Testis (tissue), 3 donors: ENCODE results near the gene RHOD. TPM values are rescaled to one million over a fixed set of nuclear protein-coding genes. Genes with fewer than 3 reads are reported as not detected.
A peak's percentile ranks its signal among the peaks of the same experiment; 100 is the strongest.

ENCODE experiments used
- DNase-seq: peaks from one replicate; pipeline ENCODE4 v3.0.0-alpha.2; 2019
- H3K27ac ChIP-seq, 2 donors: fragments of 200-600 bp; sonication (generic); one replicate each; pipeline ENCODE4 v1.5.1; 2019
- H3K27me3 ChIP-seq: fragments of 200-600 bp; sonication (generic); one replicate; pipeline ENCODE4 v1.5.1; 2019
- H3K36me3 ChIP-seq: fragments of 200-600 bp; sonication (generic); one replicate; pipeline ENCODE4 v1.5.1; 2017; ENCODE audit warnings: low read depth; ENCODE audit errors: missing control alignments
- H3K4me1 ChIP-seq: fragments of 200-600 bp; sonication (generic); one replicate; pipeline ENCODE4 v1.5.1; 2019
- H3K4me3 ChIP-seq, 2 donors: fragments of 200-600 bp; sonication (generic); one replicate each; pipeline ENCODE4 v1.5.1; 2017 to 2019
- H3K9me3 ChIP-seq: fragments of 200-600 bp; sonication (generic); one replicate; pipeline ENCODE4 v1.5.1; 2017
- POLR2A ChIP-seq: fragments of 450-650 bp; IDR thresholded peaks from one replicate; pipeline ENCODE4 v1.6.1; 2017; ENCODE audit warnings: antibody characterized with exemption, mild to moderate bottlenecking, moderate library complexity
- WGBS, 2 donors: methylation state at CpG; one replicate each; pipeline ENCODE4 v1.1.5; 2018; 5-methylcytosine and 5-hydroxymethylcytosine counted together
- intact Hi-C: fragments of 100-400 bp; cut with DNase I; formaldehyde crosslinking; loops from one replicate; pipeline ENCODE4 v1.15.1; 2023; ENCODE audit warnings: low total_unique reads
- microRNA-seq, 2 donors: library from miRNA; unstranded; fragments of <30 nt; microRNA quantifications; one replicate each; pipeline ENCODE4, GENCODE V29; 2016; ENCODE audit warnings: borderline number of aligned reads in 2 of 2, borderline replicate concordance in 1 of 2
- polyA plus RNA-seq: library from polyadenylated mRNA; stranded (reverse); fragments of 350-450 nt; fragmentation: Illumina TruSeq; extraction: RNeasy Lipid Tissue Mini Kit (QIAGEN cat#74804); gene quantifications from one replicate; pipeline ENCODE4 v1.2.3, GENCODE V29; 2014; ENCODE audit warnings: low read depth, low replicate concordance; ENCODE audit not compliant: insufficient read depth
- total RNA-seq, 2 donors: library from RNA; depleted of rRNA; stranded (reverse); fragments of >200 nt; gene quantifications; one replicate each; pipeline ENCODE4 v1.2.3, GENCODE V29; 2016
- TF ChIP-seq, protein P1 (sequence below), 3 experiments: fragments of 450-650 bp in 2 of 3; fragments of 200-600 bp in 1 of 3; sonication (generic) in 1 of 3; IDR thresholded peaks; one replicate each; pipeline ENCODE4 v1.5.1; 2016 to 2019; ENCODE audit warnings: antibody characterized with exemption in 3 of 3, mild to moderate bottlenecking in 2 of 3, moderate library complexity in 1 of 3

RHOD gene
- total and polyA plus RNA-seq, 3 donors from 2014 or later = 10.6 to 13.9 (median 11.1) TPM

DNA sequence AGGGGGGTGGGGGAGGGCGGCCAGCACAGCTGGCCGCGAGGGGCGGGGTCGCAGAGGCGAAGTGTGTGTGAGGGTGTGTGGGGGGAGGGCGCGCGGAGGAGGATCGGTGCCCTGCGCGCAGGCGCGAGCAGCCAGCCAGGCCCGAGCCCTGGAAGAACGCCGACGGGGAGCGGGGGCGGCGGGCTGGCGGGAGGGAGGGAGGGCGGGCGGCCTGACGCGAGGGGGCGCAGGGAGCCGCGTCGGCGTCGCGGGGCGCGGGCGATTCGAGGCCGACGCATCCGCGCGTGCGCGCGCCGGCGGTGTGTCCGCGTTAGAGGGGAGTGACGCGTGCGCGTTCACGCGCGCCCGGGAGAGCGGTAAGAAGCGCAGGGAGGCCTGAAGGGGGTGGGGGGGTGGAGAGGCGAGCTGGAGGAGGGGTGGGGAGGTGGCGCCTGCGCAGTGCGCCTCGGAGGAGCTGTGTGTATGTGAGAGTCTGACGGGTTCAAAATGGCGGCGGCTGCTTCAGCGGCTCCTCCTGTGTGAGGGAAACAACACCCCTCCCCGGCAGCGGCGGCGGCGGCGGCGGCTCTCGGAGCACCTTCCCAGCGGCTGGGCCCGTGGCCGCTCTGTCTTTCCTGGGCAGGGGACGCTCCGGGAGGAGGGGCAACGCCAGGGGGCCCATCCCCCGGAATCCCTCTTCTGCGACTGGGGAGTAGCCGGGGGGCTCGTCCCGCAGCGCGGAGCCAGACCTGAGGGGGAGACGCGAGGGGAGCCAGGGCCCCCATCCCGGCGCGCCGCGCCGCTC lies 62.3 kb downstream of the RHOD start, which contains the start of gene KDM2A:
Gene KDM2A (plus strand): TSS at position 463 of the 784 bp plus-strand sequence. CDS start 2,054 bp downstream, outside the sequence.
- H3K4me3 ChIP-seq = peak within 1 kb of the TSS; percentile 87 to 91
- H3K27ac ChIP-seq = peak within 1 kb of the TSS; percentile 99 to 100
- no peaks in the 10 kb centered on the region for H3K36me3 ChIP-seq
- H3K27me3 ChIP-seq = no peaks in the 10 kb centered on the region
- peak; percentile 99 for DNase-seq
- peaks cover 25% of the 10 kb centered on the region for H3K4me1 ChIP-seq
- intact Hi-C loops = no loop called here
- WGBS, 2 donors = 2% methylated on average over 67 of the region's 97 CpGs; no CpG with 5 or more reads in 1 of the 2 donors
- TF ChIP-seq POLR2A = no peak
- TF ChIP-seq, protein P1, sequence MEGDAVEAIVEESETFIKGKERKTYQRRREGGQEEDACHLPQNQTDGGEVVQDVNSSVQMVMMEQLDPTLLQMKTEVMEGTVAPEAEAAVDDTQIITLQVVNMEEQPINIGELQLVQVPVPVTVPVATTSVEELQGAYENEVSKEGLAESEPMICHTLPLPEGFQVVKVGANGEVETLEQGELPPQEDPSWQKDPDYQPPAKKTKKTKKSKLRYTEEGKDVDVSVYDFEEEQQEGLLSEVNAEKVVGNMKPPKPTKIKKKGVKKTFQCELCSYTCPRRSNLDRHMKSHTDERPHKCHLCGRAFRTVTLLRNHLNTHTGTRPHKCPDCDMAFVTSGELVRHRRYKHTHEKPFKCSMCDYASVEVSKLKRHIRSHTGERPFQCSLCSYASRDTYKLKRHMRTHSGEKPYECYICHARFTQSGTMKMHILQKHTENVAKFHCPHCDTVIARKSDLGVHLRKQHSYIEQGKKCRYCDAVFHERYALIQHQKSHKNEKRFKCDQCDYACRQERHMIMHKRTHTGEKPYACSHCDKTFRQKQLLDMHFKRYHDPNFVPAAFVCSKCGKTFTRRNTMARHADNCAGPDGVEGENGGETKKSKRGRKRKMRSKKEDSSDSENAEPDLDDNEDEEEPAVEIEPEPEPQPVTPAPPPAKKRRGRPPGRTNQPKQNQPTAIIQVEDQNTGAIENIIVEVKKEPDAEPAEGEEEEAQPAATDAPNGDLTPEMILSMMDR (IDR thresholded peaks at IDR 0.05) = peak in 1 of 3 experiments; percentile 23
- no peaks in the 10 kb centered on the region for H3K9me3 ChIP-seq

DNA sequence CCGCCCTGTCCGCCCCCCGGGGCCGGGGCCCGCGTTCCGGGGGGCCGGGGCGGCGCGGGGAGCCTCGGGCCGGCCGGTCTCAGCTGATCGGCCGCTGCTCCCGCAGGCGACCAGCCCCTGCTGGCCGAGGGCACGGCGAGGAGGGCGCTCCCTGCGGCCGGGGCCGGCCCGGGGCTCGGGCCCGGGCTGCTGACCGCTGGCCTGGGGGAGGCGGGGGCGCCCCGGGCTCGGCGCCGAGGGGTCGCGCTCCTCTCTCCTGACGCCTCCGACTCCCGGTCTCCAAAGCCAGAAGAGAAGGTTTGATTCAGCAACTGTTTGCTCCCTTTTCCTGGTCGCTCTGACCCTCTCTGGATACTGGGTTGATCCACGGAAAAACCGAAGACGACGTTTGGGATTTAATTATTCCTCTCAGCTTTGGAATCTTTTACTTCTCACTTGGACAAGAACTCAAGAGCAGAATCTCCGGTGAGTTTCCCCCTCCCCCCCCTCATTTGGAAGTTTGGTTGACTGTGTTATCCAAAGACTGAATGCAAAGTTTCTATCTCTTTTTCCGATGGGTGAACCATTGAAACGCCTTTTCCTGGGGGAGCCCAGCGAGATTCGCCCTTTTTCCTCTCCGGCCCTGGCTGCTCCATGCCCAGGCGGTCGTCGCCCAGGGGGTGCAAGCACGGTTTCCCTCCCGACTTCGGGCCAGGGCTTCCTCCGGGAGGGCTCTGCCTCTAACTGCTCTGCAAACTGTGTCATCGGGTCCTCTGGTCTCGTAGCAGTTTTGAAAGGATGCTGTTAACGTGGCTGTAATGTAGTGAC lies 63.1 kb downstream of the RHOD start:
- H3K9me3 ChIP-seq = no peaks in the 10 kb centered on the region
- H3K27ac ChIP-seq = peak overlapping the region; percentile 99 to 100
- peak; percentile 59 for DNase-seq
- H3K27me3 ChIP-seq = no peaks in the 10 kb centered on the region
- H3K4me1 ChIP-seq = peaks cover 25% of the 10 kb centered on the region
- TF ChIP-seq, protein P1 (IDR thresholded peaks at IDR 0.05) = no peak
- TF ChIP-seq POLR2A = no peak
- intact Hi-C loops = no loop called here
- 0 to 1% methylated on average over 21 to 55 of the region's 61 CpGs for WGBS, 2 donors
- peak overlapping the region; percentile 87 to 91 for H3K4me3 ChIP-seq
- H3K36me3 ChIP-seq = no peaks in the 10 kb centered on the region

DNA sequence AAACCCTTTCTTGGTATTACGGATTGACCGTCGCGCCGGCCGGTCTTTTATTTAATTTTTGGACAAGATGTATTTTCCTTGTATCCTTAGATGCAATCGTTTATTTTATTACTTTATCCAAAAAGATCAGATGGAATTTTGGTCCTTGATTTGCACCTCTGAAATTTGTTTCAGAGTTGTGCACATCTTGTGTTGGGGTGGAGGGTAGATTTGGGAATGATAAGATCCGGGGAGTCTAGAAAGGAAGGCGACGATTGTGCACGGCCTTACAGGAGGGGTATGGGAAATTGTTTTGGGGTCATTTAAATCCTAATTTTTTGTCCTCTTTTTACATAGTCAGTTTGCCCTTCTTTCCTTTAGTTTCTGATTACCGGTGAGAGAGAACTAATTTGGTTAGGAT lies 63.8 kb downstream of the RHOD start:
- Histone ChIP-seq H3K4me1 (peaks cover 25% of the 10 kb centered on the region), H3K27ac (peak overlapping the region; percentile 72 to 99), H3K9me3 (no peaks in the 10 kb centered on the region), H3K27me3 (no peaks in the 10 kb centered on the region), H3K4me3 (peak overlapping the region; percentile 87 to 91), H3K36me3 (no peaks in the 10 kb centered on the region)
- intact Hi-C loops = no loop called here
- TF ChIP-seq, protein P1 (IDR thresholded peaks at IDR 0.05) = no peak
- TF ChIP-seq POLR2A = no peak
- DNase-seq = no peak
- WGBS, 2 donors = 0% methylated on average over 12 of the region's 12 CpGs

DNA sequence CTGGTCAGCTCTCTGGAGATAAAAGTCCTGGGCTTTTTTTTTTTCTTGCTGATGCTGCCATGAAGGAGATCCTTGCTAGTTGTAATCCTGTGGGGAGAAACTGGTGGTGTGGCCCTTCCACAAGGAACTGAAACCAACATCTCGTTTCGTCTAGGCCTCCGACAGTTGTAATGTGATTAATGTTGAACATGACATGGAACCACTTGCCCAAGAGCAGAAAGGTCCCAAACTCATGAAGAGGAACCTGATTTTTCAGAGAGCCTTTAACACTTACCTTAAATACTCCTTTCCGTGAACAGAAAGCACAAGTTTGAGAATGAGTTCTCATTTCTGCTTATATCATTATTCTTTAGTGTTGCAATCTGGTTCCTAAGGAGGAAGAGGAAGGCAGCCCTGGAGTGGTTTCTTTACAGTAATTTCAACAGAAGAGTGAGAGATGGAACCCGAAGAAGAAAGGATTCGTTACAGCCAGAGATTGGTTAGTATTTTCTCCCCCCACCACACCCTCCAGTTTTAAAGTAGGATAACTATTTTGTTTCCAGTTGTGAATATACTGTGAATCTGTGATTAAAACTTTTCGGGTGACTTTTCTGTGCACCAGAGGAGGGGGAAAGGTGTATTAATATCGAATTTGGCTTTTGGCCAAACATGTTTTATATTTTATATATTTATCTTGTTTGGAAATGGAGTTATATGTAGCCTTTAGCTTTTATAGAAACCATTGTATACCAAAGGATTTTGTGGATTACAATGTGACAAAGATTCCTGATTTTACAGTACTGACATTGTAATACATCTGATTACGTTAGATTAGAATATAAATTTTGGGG lies 64.4 kb downstream of the RHOD start:
- TF ChIP-seq, protein P1 (IDR thresholded peaks at IDR 0.05) = no peak
- no peak for TF ChIP-seq POLR2A
- intact Hi-C loops = no loop called here
- WGBS, 2 donors = 5% methylated on average over 9 of the region's 9 CpGs

More for the DNA sequence above, 64.4 kb downstream of the RHOD start:
- no peaks in the 10 kb centered on the region for H3K27me3 ChIP-seq
- H3K27ac ChIP-seq = peak overlapping the region; percentile 72 to 99
- H3K4me3 ChIP-seq = peak overlapping the region; percentile 87 to 91
- no peaks in the 10 kb centered on the region for H3K36me3 ChIP-seq
- peaks cover 25% of the 10 kb centered on the region for H3K4me1 ChIP-seq
- no peaks in the 10 kb centered on the region for H3K9me3 ChIP-seq
- DNase-seq = peak; percentile 40

Small RNA genes lying within 50 kb of the gene (microRNA-seq; reads per million reads assigned to microRNA genes)
- 0 to 0.70 reads per million in 2 donors for gene MIR6860

Other genes starting within 250 kb of the RHOD start
- 10 to 100 TPM; 54.3 to 56.9 TPM for gene RCE1, start 213.4 kb upstream of the RHOD start, total RNA-seq
- gene RCE1, start 213.4 kb upstream of the RHOD start, polyA plus RNA-seq = 26.4 TPM
- 10 to 100 TPM; 23.2 to 24.6 TPM for gene LRFN4, start 199.8 kb upstream of the RHOD start, total RNA-seq
- gene LRFN4, start 199.8 kb upstream of the RHOD start, polyA plus RNA-seq = 27.2 TPM
- gene PC, start 98.5 kb upstream of the RHOD start, total RNA-seq = 10 to 100 TPM; 40.9 to 46.0 TPM
- 53.1 TPM for gene PC, start 98.5 kb upstream of the RHOD start, polyA plus RNA-seq
- under 1 TPM in 1 of 2 donors, not detected in 1; 0.25 TPM for gene C11orf86, start 81.5 kb upstream of the RHOD start, total RNA-seq
- gene C11orf86, start 81.5 kb upstream of the RHOD start, polyA plus RNA-seq = not detected
- gene SYT12, start 33.7 kb upstream of the RHOD start, total RNA-seq = 1 to 10 TPM; 3.4 to 4.2 TPM
- 3.7 TPM for gene SYT12, start 33.7 kb upstream of the RHOD start, polyA plus RNA-seq
- 100 to 1,000 TPM; 142 to 169 TPM for gene KDM2A, start 62.4 kb downstream of the RHOD start, total RNA-seq
- 106 TPM for gene KDM2A, start 62.4 kb downstream of the RHOD start, polyA plus RNA-seq
- gene GRK2, start 209.6 kb downstream of the RHOD start, total RNA-seq = 10 to 100 TPM; 64.3 to 87.6 TPM
- 45.6 TPM for gene GRK2, start 209.6 kb downstream of the RHOD start, polyA plus RNA-seq
- gene ANKRD13D, start 232.5 kb downstream of the RHOD start, total RNA-seq = 10 to 100 TPM; 66.2 to 73.3 TPM
- 32.8 TPM for gene ANKRD13D, start 232.5 kb downstream of the RHOD start, polyA plus RNA-seq
- 1 to 10 TPM; 6.9 to 9.8 TPM for gene SSH3, start 246.7 kb downstream of the RHOD start, total RNA-seq
- 8.6 TPM for gene SSH3, start 246.7 kb downstream of the RHOD start, polyA plus RNA-seq